ENCODE measurements around the gene BLOC1S1.
A peak's percentile ranks its signal among the peaks of the same experiment; 100 is the strongest.
"Not testable (repeated sequence)": the region's sequence is repeated elsewhere in the genome, so short reads cannot be mapped to it uniquely, and the experiment has no call there.

The BLOC1S1 gene

GRCh38 chr12:55757701-55758100, 41.9 kb downstream of the BLOC1S1 start:
- Mint-ChIP-seq H3K27ac (no peak overlapping the region), H3K4me1 (ENCODE audit: low read depth) (peaks cover 8% of the 10 kb centered on the region)

GRCh38 chr12:55758575-55758974, 42.7 kb downstream of the BLOC1S1 start:
- not testable (repeated sequence) for H3K27ac Mint-ChIP-seq; H3K36me3 Mint-ChIP-seq; H3K9me3 Mint-ChIP-seq (ENCODE audit: low read depth); H3K4me1 Mint-ChIP-seq (ENCODE audit: low read depth); H3K4me3 Mint-ChIP-seq; H3K27me3 Mint-ChIP-seq

More at GRCh38 chr12:55757701-55758100, 41.9 kb downstream of the BLOC1S1 start:
- no peak overlapping the region for H3K4me3 Mint-ChIP-seq
- H3K27me3 Mint-ChIP-seq: no peaks in the 10 kb centered on the region
- H3K9me3 Mint-ChIP-seq (ENCODE audit: low read depth): no peaks in the 10 kb centered on the region
- peaks cover 3% of the 10 kb centered on the region for H3K36me3 Mint-ChIP-seq

- no peak overlapping the region for H3K4me3 Mint-ChIP-seq
- no peaks in the 10 kb centered on the region for H3K27me3 Mint-ChIP-seq
- H3K27ac Mint-ChIP-seq: peak overlapping the region; percentile 81
- peaks cover 5% of the 10 kb centered on the region for H3K4me1 Mint-ChIP-seq (ENCODE audit: low read depth)
- peaks cover 3% of the 10 kb centered on the region for H3K36me3 Mint-ChIP-seq
- H3K9me3 Mint-ChIP-seq (ENCODE audit: low read depth): no peaks in the 10 kb centered on the region
Measured at GRCh38 chr12:55760663-55761062, 44.8 kb downstream of the BLOC1S1 start.

DNA sequence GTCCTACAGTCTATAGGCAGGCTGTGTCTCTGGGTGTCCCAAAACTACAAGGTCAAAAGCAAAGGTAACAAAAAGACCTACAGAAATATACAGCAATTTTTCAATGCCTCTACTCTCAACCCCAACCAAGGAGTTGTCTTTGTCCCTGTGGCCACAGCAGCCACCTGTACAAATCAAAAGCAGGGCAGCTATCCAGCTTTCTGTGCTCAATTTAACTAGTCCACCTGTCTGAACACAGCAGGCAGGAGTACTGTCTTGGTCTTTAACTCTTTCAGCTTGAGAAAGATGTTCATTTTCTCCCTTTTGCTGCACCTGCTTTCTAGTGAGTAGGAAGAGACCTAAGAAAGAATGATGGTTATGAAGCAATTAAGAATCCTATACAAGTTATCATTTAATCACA, 46.8 kb downstream of the BLOC1S1 start:
- Mint-ChIP-seq H3K9me3 (ENCODE audit: low read depth) (no peaks in the 10 kb centered on the region), H3K4me3 (no peak overlapping the region), H3K36me3 (peaks cover 3% of the 10 kb centered on the region), H3K4me1 (ENCODE audit: low read depth) (peaks cover 5% of the 10 kb centered on the region), H3K27me3 (no peaks in the 10 kb centered on the region), H3K27ac (no peak overlapping the region)

GRCh38 chr12:55765736-55766290, 50.0 kb downstream of the BLOC1S1 start:
- no peak overlapping the region for H3K4me3 Mint-ChIP-seq
- no peak overlapping the region for H3K27ac Mint-ChIP-seq
- H3K4me1 Mint-ChIP-seq (ENCODE audit: low read depth): peaks cover 3% of the 10 kb centered on the region
- H3K27me3 Mint-ChIP-seq: no peaks in the 10 kb centered on the region
- H3K9me3 Mint-ChIP-seq (ENCODE audit: low read depth): no peaks in the 10 kb centered on the region
- peaks cover 3% of the 10 kb centered on the region for H3K36me3 Mint-ChIP-seq

DNA sequence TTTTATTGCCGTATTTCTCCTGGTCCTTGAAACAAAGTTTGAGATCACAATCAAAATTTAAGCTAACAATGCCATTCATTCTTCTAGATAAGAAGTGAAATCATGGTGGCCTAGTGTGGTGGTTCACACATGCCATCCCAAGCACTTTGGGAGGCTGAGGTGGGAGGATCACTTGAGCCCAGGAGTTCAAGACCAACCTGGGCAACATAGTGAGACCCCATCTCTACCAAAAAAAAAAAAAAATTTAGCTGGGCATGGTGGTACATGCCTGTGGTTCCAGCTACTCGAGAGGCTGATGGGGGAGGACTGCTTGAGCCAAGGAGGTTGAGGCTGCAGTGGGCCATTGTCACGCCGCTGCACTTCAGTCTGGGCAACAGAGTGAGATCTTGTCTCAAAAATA, 51.3 kb downstream of the BLOC1S1 start:
- no peaks in the 10 kb centered on the region for H3K9me3 Mint-ChIP-seq (ENCODE audit: low read depth)
- peaks cover 2% of the 10 kb centered on the region for H3K4me1 Mint-ChIP-seq (ENCODE audit: low read depth)
- peaks cover 5% of the 10 kb centered on the region for H3K36me3 Mint-ChIP-seq
- no peak overlapping the region for H3K4me3 Mint-ChIP-seq
- H3K27ac Mint-ChIP-seq: no peak overlapping the region
- H3K27me3 Mint-ChIP-seq: no peaks in the 10 kb centered on the region
